SK-N-SH (cell line): ENCODE data around the gene HLA-DPB1.

Experiments used
- ELF1 ChIP-seq: IDR thresholded peaks from 2 replicates; pipeline ENCODE4 v1.4.0; 2012
- EP300 ChIP-seq, 2 experiments: IDR thresholded peaks; 2 replicates each; pipeline versions ENCODE4 v1.4.0 to v1.6.1; 2012; ENCODE audit warnings: borderline replicate concordance in 1 of 2, low read depth in 1 of 2, low read length in 1 of 2
- FOSL2 ChIP-seq: IDR thresholded peaks from 2 replicates; pipeline ENCODE4 v1.4.0; 2012; ENCODE audit warnings: low read depth, mild to moderate bottlenecking, moderate library complexity, borderline replicate concordance
- FOXJ3 ChIP-seq: sonication (generic); formaldehyde crosslinking; IDR thresholded peaks from 2 replicates; pipeline ENCODE4 v1.5.1; 2020; ENCODE audit warnings: mild to moderate bottlenecking, missing genetic modification reagents
- JUND ChIP-seq: IDR thresholded peaks from 2 replicates; pipeline ENCODE4 v1.4.0; 2012
- MAX ChIP-seq: IDR thresholded peaks from 2 replicates; pipeline ENCODE4 v1.4.0; 2012; ENCODE audit warnings: low read depth
- MXI1 ChIP-seq: IDR thresholded peaks from 2 replicates; pipeline ENCODE4 v1.6.1; 2012; ENCODE audit warnings: mild to moderate bottlenecking, low read depth, low read length, improper control_type of control experiment
- POLR2AphosphoS5 ChIP-seq: IDR thresholded peaks from 2 replicates; pipeline ENCODE4 v1.6.1; 2012; ENCODE audit warnings: low read depth, low read length
- RAD21 ChIP-seq: IDR thresholded peaks from 2 replicates; pipeline ENCODE4 v1.6.1; 2012; ENCODE audit warnings: mild to moderate bottlenecking, low read length
- TAF1 ChIP-seq: IDR thresholded peaks from 2 replicates; pipeline ENCODE4 v1.6.1; 2012; ENCODE audit warnings: low read depth, mild to moderate bottlenecking, low read length, moderate library complexity, borderline replicate concordance
- ZBTB33 ChIP-seq: IDR thresholded peaks from 2 replicates; pipeline ENCODE4 v1.4.0; 2012; ENCODE audit warnings: low read depth, borderline replicate concordance
- TF ChIP-seq, protein P1 (sequence below): fragments of 200-600 bp; sonication (generic); IDR thresholded peaks from 2 replicates; pipeline ENCODE4 v1.6.1; 2017; ENCODE audit warnings: antibody characterized with exemption, mild to moderate bottlenecking, moderate library complexity
- TF ChIP-seq, protein P2 (sequence below): IDR thresholded peaks from 2 replicates; pipeline ENCODE4 v1.6.1; 2012; ENCODE audit warnings: mild to moderate bottlenecking, low read depth, low read length, moderate library complexity
- TF ChIP-seq, protein P3 (sequence below): fragments of 150-350 bp; IDR thresholded peaks from 2 replicates; pipeline ENCODE4 v1.6.1; 2017; ENCODE audit warnings: antibody characterized with exemption, low read length, low read depth, borderline replicate concordance

DNA sequence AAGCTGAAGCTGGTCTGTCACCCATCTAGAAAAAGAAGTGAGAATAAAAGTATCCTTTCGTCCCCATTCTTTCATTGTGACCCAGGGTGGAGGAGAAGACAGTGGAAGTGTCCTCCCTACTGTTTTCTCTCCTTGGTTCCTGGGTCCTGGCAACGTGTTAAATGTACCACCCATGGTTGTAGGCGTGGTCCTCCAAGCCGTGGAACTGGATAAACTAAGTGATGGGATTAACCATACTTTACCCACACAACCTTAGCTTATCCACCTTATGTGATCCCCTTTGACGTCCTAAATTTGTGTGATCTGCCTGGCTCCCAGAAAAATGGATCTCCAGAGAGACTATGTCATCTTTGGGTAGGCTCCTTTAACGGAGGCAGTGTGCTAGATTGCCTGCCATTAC lies 47.4 kb downstream of the HLA-DPB1 start:
- TF ChIP-seq, protein P1, sequence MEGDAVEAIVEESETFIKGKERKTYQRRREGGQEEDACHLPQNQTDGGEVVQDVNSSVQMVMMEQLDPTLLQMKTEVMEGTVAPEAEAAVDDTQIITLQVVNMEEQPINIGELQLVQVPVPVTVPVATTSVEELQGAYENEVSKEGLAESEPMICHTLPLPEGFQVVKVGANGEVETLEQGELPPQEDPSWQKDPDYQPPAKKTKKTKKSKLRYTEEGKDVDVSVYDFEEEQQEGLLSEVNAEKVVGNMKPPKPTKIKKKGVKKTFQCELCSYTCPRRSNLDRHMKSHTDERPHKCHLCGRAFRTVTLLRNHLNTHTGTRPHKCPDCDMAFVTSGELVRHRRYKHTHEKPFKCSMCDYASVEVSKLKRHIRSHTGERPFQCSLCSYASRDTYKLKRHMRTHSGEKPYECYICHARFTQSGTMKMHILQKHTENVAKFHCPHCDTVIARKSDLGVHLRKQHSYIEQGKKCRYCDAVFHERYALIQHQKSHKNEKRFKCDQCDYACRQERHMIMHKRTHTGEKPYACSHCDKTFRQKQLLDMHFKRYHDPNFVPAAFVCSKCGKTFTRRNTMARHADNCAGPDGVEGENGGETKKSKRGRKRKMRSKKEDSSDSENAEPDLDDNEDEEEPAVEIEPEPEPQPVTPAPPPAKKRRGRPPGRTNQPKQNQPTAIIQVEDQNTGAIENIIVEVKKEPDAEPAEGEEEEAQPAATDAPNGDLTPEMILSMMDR = no peak
- no peak for TF ChIP-seq POLR2AphosphoS5
- TF ChIP-seq MAX = no peak
- no peak for TF ChIP-seq JUND
- no peak for TF ChIP-seq MXI1
- TF ChIP-seq FOSL2 = no peak
- TF ChIP-seq EP300 (IDR thresholded peaks at IDR 0.05; ENCODE audit: borderline replicate concordance in 1 of 2, low read depth in 1 of 2, low read length in 1 of 2) = no peak
- no peak for TF ChIP-seq TAF1
- TF ChIP-seq, protein P2, sequence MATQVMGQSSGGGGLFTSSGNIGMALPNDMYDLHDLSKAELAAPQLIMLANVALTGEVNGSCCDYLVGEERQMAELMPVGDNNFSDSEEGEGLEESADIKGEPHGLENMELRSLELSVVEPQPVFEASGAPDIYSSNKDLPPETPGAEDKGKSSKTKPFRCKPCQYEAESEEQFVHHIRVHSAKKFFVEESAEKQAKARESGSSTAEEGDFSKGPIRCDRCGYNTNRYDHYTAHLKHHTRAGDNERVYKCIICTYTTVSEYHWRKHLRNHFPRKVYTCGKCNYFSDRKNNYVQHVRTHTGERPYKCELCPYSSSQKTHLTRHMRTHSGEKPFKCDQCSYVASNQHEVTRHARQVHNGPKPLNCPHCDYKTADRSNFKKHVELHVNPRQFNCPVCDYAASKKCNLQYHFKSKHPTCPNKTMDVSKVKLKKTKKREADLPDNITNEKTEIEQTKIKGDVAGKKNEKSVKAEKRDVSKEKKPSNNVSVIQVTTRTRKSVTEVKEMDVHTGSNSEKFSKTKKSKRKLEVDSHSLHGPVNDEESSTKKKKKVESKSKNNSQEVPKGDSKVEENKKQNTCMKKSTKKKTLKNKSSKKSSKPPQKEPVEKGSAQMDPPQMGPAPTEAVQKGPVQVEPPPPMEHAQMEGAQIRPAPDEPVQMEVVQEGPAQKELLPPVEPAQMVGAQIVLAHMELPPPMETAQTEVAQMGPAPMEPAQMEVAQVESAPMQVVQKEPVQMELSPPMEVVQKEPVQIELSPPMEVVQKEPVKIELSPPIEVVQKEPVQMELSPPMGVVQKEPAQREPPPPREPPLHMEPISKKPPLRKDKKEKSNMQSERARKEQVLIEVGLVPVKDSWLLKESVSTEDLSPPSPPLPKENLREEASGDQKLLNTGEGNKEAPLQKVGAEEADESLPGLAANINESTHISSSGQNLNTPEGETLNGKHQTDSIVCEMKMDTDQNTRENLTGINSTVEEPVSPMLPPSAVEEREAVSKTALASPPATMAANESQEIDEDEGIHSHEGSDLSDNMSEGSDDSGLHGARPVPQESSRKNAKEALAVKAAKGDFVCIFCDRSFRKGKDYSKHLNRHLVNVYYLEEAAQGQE = no peak
- no peak for TF ChIP-seq ELF1
- no peak for TF ChIP-seq RAD21
- TF ChIP-seq, protein P3, sequence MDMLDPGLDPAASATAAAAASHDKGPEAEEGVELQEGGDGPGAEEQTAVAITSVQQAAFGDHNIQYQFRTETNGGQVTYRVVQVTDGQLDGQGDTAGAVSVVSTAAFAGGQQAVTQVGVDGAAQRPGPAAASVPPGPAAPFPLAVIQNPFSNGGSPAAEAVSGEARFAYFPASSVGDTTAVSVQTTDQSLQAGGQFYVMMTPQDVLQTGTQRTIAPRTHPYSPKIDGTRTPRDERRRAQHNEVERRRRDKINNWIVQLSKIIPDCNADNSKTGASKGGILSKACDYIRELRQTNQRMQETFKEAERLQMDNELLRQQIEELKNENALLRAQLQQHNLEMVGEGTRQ = no peak
- TF ChIP-seq FOXJ3 (CRISPR knock-in tag) = no peak
- no peak for TF ChIP-seq ZBTB33
